Epidermal melanocyte (primary cell): ENCODE results near the gene TMEM11.

ENCODE experiments used
- DNase-seq: peaks from one replicate; pipeline ENCODE4 v3.0.0; 2011; ENCODE audit warnings: low spot score; ENCODE audit not compliant: insufficient read length

The TMEM11 gene

DNA sequence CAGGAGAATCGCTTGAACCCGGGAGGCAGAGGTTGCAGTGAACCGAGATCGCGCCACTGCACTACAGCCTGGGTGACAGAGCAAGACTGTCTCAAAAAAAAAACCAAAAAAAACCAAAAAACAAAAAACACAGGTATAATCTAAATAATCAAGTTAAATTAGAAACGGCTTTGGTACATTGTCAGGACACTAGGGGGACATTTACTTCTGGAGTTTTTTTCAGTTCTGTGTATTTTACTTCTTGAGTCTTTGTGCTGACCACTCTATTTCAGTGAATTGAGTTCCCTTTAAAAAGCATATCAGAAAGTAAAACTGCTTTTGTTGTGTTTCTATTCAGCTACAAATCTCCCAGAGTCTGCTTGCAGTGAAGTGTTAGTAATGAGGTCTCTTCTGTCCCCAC is 50.9 kb downstream of the TMEM11 start:
- no peak for DNase-seq

DNA sequence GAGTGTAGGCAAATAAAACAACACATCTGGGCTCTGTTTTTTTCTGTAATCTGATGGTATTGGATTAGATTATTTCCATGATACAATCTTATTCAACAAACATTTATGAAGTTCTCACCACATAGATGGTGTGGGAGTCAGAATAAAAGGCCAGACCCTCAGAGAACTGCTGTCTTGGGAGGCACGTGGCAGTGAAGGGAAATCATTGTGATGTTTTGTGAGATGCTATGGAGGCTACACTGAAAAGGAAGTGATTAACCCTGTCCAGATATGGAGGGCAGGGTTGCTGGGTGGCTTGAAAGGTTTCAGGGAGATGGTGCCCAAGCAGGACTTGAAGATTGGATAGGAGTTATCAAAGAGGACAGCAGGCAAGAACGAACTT is 51.6 kb downstream of the TMEM11 start:
- DNase-seq = no peak

DNA sequence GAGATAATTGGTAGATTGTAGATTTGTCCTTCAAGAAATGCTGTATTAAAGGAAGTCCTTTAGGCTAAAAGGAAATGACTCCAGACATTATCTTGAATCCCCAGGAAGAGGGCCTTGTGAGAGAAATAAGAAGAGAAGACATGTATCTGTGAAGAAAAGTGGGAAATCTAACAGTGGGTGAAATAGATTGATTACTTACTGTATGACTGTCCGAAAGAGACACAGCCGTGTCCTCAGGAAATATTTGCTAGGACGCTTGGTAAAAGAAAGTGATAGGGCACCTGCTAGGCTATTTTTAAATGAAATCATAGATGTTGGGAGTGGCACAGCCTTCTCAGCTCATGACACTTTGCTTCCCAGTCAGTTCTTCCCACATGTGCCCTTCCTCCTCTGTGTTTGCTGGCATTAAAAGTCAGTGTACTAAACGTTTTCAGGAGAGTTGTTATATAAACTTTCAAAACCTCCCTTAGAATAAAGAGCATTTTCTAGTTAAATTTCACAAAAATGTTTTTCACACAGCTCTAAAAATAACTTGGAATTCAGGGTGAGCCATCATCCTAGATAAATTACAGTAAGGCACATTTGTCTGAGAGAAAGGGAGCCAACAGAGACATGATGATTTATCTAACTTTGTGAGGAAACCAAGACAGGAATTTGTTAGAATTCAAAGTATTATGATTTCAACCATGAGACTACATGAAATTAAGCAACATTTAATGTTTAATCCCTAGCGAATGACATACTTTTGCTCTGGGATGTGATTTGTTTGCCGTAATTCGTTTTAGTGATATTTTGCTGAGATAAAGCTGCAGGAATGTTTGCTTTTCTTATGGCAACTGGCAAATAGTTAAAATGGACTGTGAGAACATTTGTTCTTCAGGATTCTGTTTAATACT is 52.2 kb downstream of the TMEM11 start:
- DNase-seq = no peak

DNA sequence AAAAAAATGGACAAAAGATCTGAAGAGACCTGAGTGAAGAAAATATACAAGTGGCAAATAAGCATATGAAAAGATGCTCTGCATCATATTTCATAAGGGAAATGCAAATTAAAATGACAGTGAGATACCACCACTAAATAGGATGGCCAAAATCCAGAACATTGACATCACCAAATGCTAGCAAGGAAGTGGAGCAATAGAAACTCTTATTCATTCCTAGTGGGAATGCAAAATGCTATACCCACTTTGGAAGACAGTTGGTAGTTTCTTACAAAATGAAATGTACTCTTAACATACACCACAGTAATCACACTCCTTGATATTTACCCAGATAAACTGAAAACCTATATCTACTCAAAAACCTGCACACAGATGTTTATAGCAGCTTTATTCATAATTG is 53.6 kb downstream of the TMEM11 start:
- no peak for DNase-seq

DNA sequence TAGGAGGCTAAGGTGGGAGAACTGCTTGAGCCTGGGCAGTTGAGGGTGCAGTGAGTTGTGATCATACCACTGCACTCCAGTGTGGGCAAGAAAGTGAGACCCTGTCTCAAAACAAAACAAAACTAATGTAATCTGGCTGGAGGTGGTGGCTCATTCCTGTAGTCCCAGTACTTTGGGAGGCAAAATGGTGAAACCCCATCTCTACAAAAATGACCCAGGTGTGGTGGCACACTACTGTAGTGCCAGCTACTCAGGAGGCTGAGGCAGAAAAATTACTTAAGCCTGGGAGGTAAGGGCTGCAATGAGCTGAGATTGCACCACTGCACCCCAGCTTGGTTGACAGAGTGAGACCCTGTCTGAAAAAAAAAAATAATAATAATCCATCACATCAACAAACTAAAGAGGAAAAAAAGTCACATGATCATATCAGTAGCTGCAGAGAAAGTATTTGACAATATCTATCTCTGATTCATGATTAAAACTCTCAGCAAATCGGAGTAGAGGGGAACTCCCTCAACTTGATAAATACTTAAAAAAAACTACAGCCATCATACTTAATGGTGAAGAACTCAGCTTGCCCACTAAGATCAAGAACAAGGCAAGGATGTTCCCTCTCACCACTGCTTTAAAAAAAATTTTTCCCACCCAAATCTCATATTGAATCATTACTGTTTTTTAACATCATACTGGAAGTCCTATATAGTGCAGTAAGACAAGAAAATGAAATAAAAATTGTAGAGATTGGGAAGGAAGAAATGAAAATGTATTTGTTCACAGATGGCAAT is 56.2 kb downstream of the TMEM11 start:
- no peak for DNase-seq

DNA sequence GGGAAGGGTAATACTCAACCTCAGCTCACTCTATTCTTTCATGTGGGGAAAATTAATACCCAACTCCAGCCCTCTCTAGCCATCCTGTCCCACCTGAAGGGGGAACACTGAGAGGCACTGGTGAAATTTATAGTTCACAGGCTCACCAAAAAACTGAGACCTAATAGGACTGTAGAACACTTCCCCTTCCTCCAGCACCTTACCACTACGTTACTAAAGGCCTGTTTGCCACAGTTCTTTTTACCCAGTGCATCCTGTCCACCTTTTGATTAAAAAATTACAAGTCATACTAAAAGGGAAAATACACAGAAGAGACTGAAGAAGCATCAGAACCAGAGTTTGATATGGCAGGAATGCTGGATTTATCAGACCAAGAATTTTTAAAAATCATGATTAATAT is 61.2 kb downstream of the TMEM11 start:
- DNase-seq = no peak

DNA sequence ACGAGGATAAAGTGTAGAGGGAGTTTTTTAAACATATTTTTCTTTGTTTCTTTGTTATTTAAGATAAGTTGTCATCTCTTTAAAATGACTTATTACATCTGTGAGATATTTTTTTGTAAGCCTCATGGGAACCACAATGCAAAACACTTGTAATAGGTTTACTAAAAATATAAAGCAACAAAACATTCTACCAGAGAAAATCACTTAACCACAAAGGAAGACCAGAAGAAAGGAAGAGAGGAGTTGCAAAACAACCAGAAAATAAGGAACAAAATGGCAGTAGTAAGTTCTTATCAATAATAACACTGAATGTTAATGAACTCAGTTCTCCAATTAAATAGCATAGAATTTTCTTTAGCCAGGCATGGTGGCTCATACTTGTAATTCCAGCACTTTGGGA is 64.3 kb downstream of the TMEM11 start:
- DNase-seq = no peak
